ENCODE measurements around the gene USF1. TPM values are rescaled to one million over a fixed set of nuclear protein-coding genes. Genes with fewer than 3 reads are reported as not detected.
"Not testable (repeated sequence)": the region's sequence is repeated elsewhere in the genome, so short reads cannot be mapped to it uniquely, and the experiment has no call there.

The USF1 gene
- total RNA-seq, 1 experiment from 2014 or later = 61.2 TPM

GRCh38 chr1:161021970-161022353 lies 23.8 kb downstream of the USF1 start:
- H2AFZ ChIP-seq (ENCODE audit: low read length) = no peak overlapping the region
- no peak overlapping the region for H3K9ac ChIP-seq (ENCODE audit: low read length)
- no peaks in the 10 kb centered on the region for H4K20me1 ChIP-seq (ENCODE audit: insufficient read depth, low read depth, low read length)
- H3K9me2 ChIP-seq (replicated peaks; ENCODE audit: insufficient read depth, low read length) = no peaks in the 10 kb centered on the region
- no peak overlapping the region for H3K27ac ChIP-seq (ENCODE audit: low read length)
- no peak for DNase-seq
- H3K79me2 ChIP-seq (ENCODE audit: low read length) = no peaks in the 10 kb centered on the region
- H3K4me1 ChIP-seq (ENCODE audit: low read length) = peaks cover 23% of the 10 kb centered on the region
- H3K36me3 ChIP-seq (ENCODE audit: insufficient read depth, low read length) = no peaks in the 10 kb centered on the region
- no peaks in the 10 kb centered on the region for H3K27me3 ChIP-seq (ENCODE audit: low read length)
- H3K4me3 ChIP-seq (ENCODE audit: low read length) = no peak overlapping the region
- peak overlapping the region; percentile 82 for H3K4me2 ChIP-seq (ENCODE audit: low read depth, low read length, poor library complexity, severe bottlenecking)
- H3K9me3 ChIP-seq (ENCODE audit: low read length) = no peaks in the 10 kb centered on the region

- Histone ChIP-seq H3K79me2 (ENCODE audit: low read length) (no peaks in the 10 kb centered on the region), H4K20me1 (ENCODE audit: insufficient read depth, low read depth, low read length) (no peaks in the 10 kb centered on the region), H3K4me3 (ENCODE audit: low read length) (peak overlapping the region; percentile 65), H3K9ac (ENCODE audit: low read length) (no peak overlapping the region), H3K4me2 (ENCODE audit: low read depth, low read length, poor library complexity, severe bottlenecking) (peak overlapping the region; percentile 82), H3K9me2 (replicated peaks; ENCODE audit: insufficient read depth, low read length) (no peaks in the 10 kb centered on the region), H3K4me1 (ENCODE audit: low read length) (peaks cover 25% of the 10 kb centered on the region), H3K27me3 (ENCODE audit: low read length) (no peaks in the 10 kb centered on the region), H3K36me3 (ENCODE audit: insufficient read depth, low read length) (no peaks in the 10 kb centered on the region), H3K9me3 (ENCODE audit: low read length) (no peaks in the 10 kb centered on the region), H2AFZ (ENCODE audit: low read length) (peak overlapping the region; percentile 70), H3K27ac (ENCODE audit: low read length) (no peak overlapping the region)
- peak; percentile 82 for DNase-seq
Measured at GRCh38 chr1:161021165-161021969, 24.4 kb downstream of the USF1 start.

DNA sequence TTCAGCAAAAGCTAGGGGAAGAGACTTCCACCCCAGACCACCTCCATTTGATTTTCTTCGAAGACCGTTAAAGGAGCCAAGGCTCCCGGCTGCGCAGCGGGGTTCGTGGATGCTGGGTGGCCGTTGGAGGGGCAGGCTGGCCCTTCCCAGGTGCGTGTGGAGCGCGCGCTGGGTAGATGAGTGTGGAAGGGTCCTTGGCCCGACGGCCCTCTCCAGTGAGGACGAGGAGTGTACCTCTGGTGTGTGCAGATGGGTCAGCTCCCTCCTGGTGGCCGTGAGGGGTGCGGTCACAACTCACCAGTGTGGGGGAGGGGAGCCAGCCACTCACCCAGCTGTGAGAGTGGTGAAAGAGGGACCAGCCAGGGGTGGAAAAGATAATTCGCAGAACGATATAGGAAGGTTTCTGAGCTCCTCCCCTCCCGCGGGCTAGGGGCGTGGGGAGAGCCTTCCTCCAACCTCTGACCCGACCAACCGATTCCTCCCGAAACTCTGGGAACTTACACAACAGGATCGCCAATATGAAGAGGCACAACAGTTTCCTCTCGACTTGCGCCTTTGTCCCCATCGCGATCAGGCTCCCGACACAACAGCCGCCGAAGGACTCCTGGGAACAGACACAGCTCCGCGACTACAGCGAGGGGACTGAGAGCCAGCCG lies 25.1 kb downstream of the USF1 start, which contains the start of gene F11R:
Gene F11R (minus strand): TSS at position 644 of the 656 bp plus-strand sequence. CDS start 79 bp downstream, at position 565.
- DNase-seq = no peak
- Histone ChIP-seq H3K9me3 (ENCODE audit: low read length) (no peaks in the 10 kb centered on the region), H3K9me2 (replicated peaks; ENCODE audit: insufficient read depth, low read length) (no peaks in the 10 kb centered on the region), H3K27me3 (ENCODE audit: low read length) (no peaks in the 10 kb centered on the region), H3K79me2 (ENCODE audit: low read length) (no peaks in the 10 kb centered on the region), H3K36me3 (ENCODE audit: insufficient read depth, low read length) (no peaks in the 10 kb centered on the region), H3K27ac (ENCODE audit: low read length) (no peak within 1 kb of the TSS), H4K20me1 (ENCODE audit: insufficient read depth, low read depth, low read length) (no peaks in the 10 kb centered on the region), H2AFZ (ENCODE audit: low read length) (peak within 1 kb of the TSS; percentile 70), H3K4me2 (ENCODE audit: low read depth, low read length, poor library complexity, severe bottlenecking) (peak within 1 kb of the TSS; percentile 82), H3K4me1 (ENCODE audit: low read length) (peaks cover 25% of the 10 kb centered on the region), H3K4me3 (ENCODE audit: low read length) (peak within 1 kb of the TSS; percentile 65), H3K9ac (ENCODE audit: low read length) (no peak within 1 kb of the TSS)

- Histone ChIP-seq H3K36me3 (ENCODE audit: insufficient read depth, low read length) (no peaks in the 10 kb centered on the region), H3K27ac (ENCODE audit: low read length) (no peak overlapping the region), H3K9me2 (replicated peaks; ENCODE audit: insufficient read depth, low read length) (no peaks in the 10 kb centered on the region), H3K4me3 (ENCODE audit: low read length) (no peak overlapping the region), H4K20me1 (ENCODE audit: insufficient read depth, low read depth, low read length) (no peaks in the 10 kb centered on the region), H3K9me3 (ENCODE audit: low read length) (no peaks in the 10 kb centered on the region), H3K4me2 (ENCODE audit: low read depth, low read length, poor library complexity, severe bottlenecking) (no peak overlapping the region), H2AFZ (ENCODE audit: low read length) (no peak overlapping the region), H3K9ac (ENCODE audit: low read length) (no peak overlapping the region), H3K27me3 (ENCODE audit: low read length) (no peaks in the 10 kb centered on the region), H3K4me1 (ENCODE audit: low read length) (peaks cover 25% of the 10 kb centered on the region), H3K79me2 (ENCODE audit: low read length) (no peaks in the 10 kb centered on the region)
- no peak for DNase-seq
Measured at GRCh38 chr1:161019751-161020495, 25.9 kb downstream of the USF1 start.

GRCh38 chr1:161019111-161019660 lies 26.6 kb downstream of the USF1 start:
- not testable (repeated sequence) for H3K27ac ChIP-seq (ENCODE audit: low read length); H2AFZ ChIP-seq (ENCODE audit: low read length); H3K9ac ChIP-seq (ENCODE audit: low read length)

GRCh38 chr1:161018631-161018930 lies 27.2 kb downstream of the USF1 start:
- H3K36me3 ChIP-seq (ENCODE audit: insufficient read depth, low read length) = no peaks in the 10 kb centered on the region
- H3K4me1 ChIP-seq (ENCODE audit: low read length) = peaks cover 30% of the 10 kb centered on the region
- no peak overlapping the region for H3K4me2 ChIP-seq (ENCODE audit: low read depth, low read length, poor library complexity, severe bottlenecking)
- no peak overlapping the region for H3K27ac ChIP-seq (ENCODE audit: low read length)
- no peaks in the 10 kb centered on the region for H3K9me2 ChIP-seq (replicated peaks; ENCODE audit: insufficient read depth, low read length)
- no peaks in the 10 kb centered on the region for H4K20me1 ChIP-seq (ENCODE audit: insufficient read depth, low read depth, low read length)
- no peak overlapping the region for H2AFZ ChIP-seq (ENCODE audit: low read length)
- H3K9me3 ChIP-seq (ENCODE audit: low read length) = no peaks in the 10 kb centered on the region
- H3K79me2 ChIP-seq (ENCODE audit: low read length) = no peaks in the 10 kb centered on the region
- no peak overlapping the region for H3K4me3 ChIP-seq (ENCODE audit: low read length)
- H3K9ac ChIP-seq (ENCODE audit: low read length) = no peak overlapping the region
- H3K27me3 ChIP-seq (ENCODE audit: low read length) = no peaks in the 10 kb centered on the region
- no peak for DNase-seq

More at GRCh38 chr1:161019111-161019660, 26.6 kb downstream of the USF1 start:
- H3K4me1 ChIP-seq (ENCODE audit: low read length) = peaks cover 25% of the 10 kb centered on the region
- H3K9me3 ChIP-seq (ENCODE audit: low read length); H3K4me2 ChIP-seq (ENCODE audit: low read depth, low read length, poor library complexity, severe bottlenecking); H4K20me1 ChIP-seq (ENCODE audit: insufficient read depth, low read depth, low read length); H3K9me2 ChIP-seq (replicated peaks; ENCODE audit: insufficient read depth, low read length); H3K79me2 ChIP-seq (ENCODE audit: low read length); H3K27me3 ChIP-seq (ENCODE audit: low read length); H3K4me3 ChIP-seq (ENCODE audit: low read length); DNase-seq; H3K36me3 ChIP-seq (ENCODE audit: insufficient read depth, low read length): not testable (repeated sequence)

GRCh38 chr1:161017756-161018630 lies 27.8 kb downstream of the USF1 start:
- Histone ChIP-seq H3K79me2 (ENCODE audit: low read length) (no peaks in the 10 kb centered on the region), H3K9me3 (ENCODE audit: low read length) (no peaks in the 10 kb centered on the region), H3K36me3 (ENCODE audit: insufficient read depth, low read length) (no peaks in the 10 kb centered on the region), H3K27me3 (ENCODE audit: low read length) (no peaks in the 10 kb centered on the region), H3K9ac (ENCODE audit: low read length) (no peak overlapping the region), H3K9me2 (replicated peaks; ENCODE audit: insufficient read depth, low read length) (no peaks in the 10 kb centered on the region), H3K27ac (ENCODE audit: low read length) (no peak overlapping the region), H2AFZ (ENCODE audit: low read length) (no peak overlapping the region), H3K4me3 (ENCODE audit: low read length) (no peak overlapping the region), H4K20me1 (ENCODE audit: insufficient read depth, low read depth, low read length) (no peaks in the 10 kb centered on the region), H3K4me2 (ENCODE audit: low read depth, low read length, poor library complexity, severe bottlenecking) (no peak overlapping the region), H3K4me1 (ENCODE audit: low read length) (peaks cover 36% of the 10 kb centered on the region)
- no peak for DNase-seq

All from Karpas-422 (cell line).